Naive thymus-derived CD4-positive, alpha-beta T cell (primary cell): ENCODE results near the gene ZNF70. TPM values are rescaled to one million over a fixed set of nuclear protein-coding genes. Genes with fewer than 3 reads are reported as not detected.

Source experiments
- ATAC-seq: fragments of 150-1000 bp; cut with Tn5 transposase; 2 replicates; pipeline ENCODE4 v1.10.0; 2021; ENCODE audit warnings: mild to moderate bottlenecking, moderate library complexity
- CTCF ChIA-PET: fragments of 350-600 bp; sonication (Branson Sonifier 250); formaldehyde crosslinking; loops from one replicate; lab custom pipeline; 2021; ENCODE audit warnings: antibody characterized with exemption; lab: Charles Lee
- POLR2A ChIA-PET: fragments of 350-600 bp; sonication (Branson Sonifier 250); formaldehyde crosslinking; loops from one replicate; lab custom pipeline; 2021; ENCODE audit warnings: antibody characterized with exemption, inconsistent platforms; lab: Charles Lee
- DNase-seq, 9 donors: peaks; one replicate each; pipeline versions ENCODE4 v3.0.0 to v3.0.0-alpha.2; 2020 to 2022; ENCODE audit warnings: mixed read lengths in 1 of 9
- H3K27ac ChIP-seq: one replicate; pipeline ENCODE4 v1.7.0; 2013; ENCODE audit warnings: mild to moderate bottlenecking, low read depth, low read length, moderate library complexity
- H3K27me3 ChIP-seq, 2 donors: one replicate each; pipeline ENCODE4 v1.7.0; 2013; ENCODE audit warnings: low read length in 2 of 2, mild to moderate bottlenecking in 2 of 2, moderate library complexity in 2 of 2; ENCODE audit not compliant: control insufficient read depth in 2 of 2, insufficient read depth in 2 of 2
- H3K36me3 ChIP-seq, 3 experiments: 1 replicate in 2 of 3; 2 replicates in 1 of 3; pipeline ENCODE4 v1.7.0; 2013; ENCODE audit warnings: low read length in 3 of 3, mild to moderate bottlenecking in 3 of 3, moderate library complexity in 1 of 3; ENCODE audit not compliant: insufficient read depth in 3 of 3, control insufficient read depth in 2 of 3
- H3K4me1 ChIP-seq, 2 donors: one replicate each; pipeline ENCODE4 v1.7.0; 2013; ENCODE audit warnings: low read length in 2 of 2, mild to moderate bottlenecking in 2 of 2, moderate library complexity in 1 of 2; ENCODE audit not compliant: control insufficient read depth in 2 of 2, insufficient read depth in 2 of 2
- H3K4me3 ChIP-seq: 2 replicates; pipeline ENCODE4 v1.7.0; 2013; ENCODE audit warnings: mild to moderate bottlenecking, low read length
- H3K9me3 ChIP-seq, 3 experiments: 1 replicate in 2 of 3; 2 replicates in 1 of 3; pipeline ENCODE4 v1.7.0; 2013; ENCODE audit warnings: low read length in 3 of 3; ENCODE audit not compliant: control insufficient read depth in 2 of 3
- H3K27ac Mint-ChIP-seq, 9 donors: one replicate each; pipeline ENCODE4 v1.8.0; 2020 to 2022; ENCODE audit warnings: mixed read lengths in 9 of 9, mild to moderate bottlenecking in 8 of 9, moderate library complexity in 5 of 9, inconsistent platforms in 2 of 9
- H3K27me3 Mint-ChIP-seq, 5 donors: one replicate each; pipeline ENCODE4 v1.8.0; 2021 to 2022; ENCODE audit warnings: mixed read lengths in 5 of 5, mild to moderate bottlenecking in 1 of 5
- H3K36me3 Mint-ChIP-seq, 5 donors: one replicate each; pipeline ENCODE4 v1.8.0; 2020 to 2022; ENCODE audit warnings: mixed read lengths in 5 of 5, mild to moderate bottlenecking in 3 of 5, inconsistent platforms in 1 of 5
- H3K4me1 Mint-ChIP-seq, 7 donors: one replicate each; pipeline ENCODE4 v1.8.0; 2020 to 2022; ENCODE audit warnings: mixed read lengths in 7 of 7, mild to moderate bottlenecking in 3 of 7, inconsistent platforms in 1 of 7
- H3K4me3 Mint-ChIP-seq, 10 donors: one replicate each; pipeline ENCODE4 v1.8.0; 2020 to 2022; ENCODE audit warnings: mild to moderate bottlenecking in 10 of 10, mixed read lengths in 10 of 10, moderate library complexity in 6 of 10, inconsistent platforms in 2 of 10
- H3K9me3 Mint-ChIP-seq, 11 donors: one replicate each; pipeline ENCODE4 v1.8.0; 2020 to 2022; ENCODE audit warnings: mixed read lengths in 11 of 11, mild to moderate bottlenecking in 4 of 11, inconsistent platforms in 1 of 11, moderate library complexity in 1 of 11
- intact Hi-C, 2 donors: fragments of 100-400 bp; cut with micrococcal nuclease; formaldehyde crosslinking; loops; one replicate each; pipeline ENCODE4 v1.15.1; 2023
- polyA plus RNA-seq, 2 donors: library from polyadenylated mRNA; unstranded; fragments of 300-500 nt; fragmentation: Illumina TruSeq; gene quantifications; one replicate each; pipeline ENCODE4 v1.2.3, GENCODE V29; 2021
- total RNA-seq, 6 experiments: library from RNA in 5 of 6; stranded (reverse) in 5 of 6; gene quantifications; 1 replicate in 5 of 6; 2 replicates in 1 of 6; pipeline ENCODE4 v1.2.3 and lab custom pipeline; 2021 to 2026

ZNF70 gene
- total RNA-seq = 1 to 10 TPM; 3.1 to 7.9 (median 4.0) TPM
- polyA plus RNA-seq = under 1 TPM; 0.32 to 0.34 TPM
- total RNA-seq (lab: John Stamatoyannopoulos, UW) = 11.0 reads per million, percentile 38 among the genes with 10 or more reads in this experiment

DNA sequence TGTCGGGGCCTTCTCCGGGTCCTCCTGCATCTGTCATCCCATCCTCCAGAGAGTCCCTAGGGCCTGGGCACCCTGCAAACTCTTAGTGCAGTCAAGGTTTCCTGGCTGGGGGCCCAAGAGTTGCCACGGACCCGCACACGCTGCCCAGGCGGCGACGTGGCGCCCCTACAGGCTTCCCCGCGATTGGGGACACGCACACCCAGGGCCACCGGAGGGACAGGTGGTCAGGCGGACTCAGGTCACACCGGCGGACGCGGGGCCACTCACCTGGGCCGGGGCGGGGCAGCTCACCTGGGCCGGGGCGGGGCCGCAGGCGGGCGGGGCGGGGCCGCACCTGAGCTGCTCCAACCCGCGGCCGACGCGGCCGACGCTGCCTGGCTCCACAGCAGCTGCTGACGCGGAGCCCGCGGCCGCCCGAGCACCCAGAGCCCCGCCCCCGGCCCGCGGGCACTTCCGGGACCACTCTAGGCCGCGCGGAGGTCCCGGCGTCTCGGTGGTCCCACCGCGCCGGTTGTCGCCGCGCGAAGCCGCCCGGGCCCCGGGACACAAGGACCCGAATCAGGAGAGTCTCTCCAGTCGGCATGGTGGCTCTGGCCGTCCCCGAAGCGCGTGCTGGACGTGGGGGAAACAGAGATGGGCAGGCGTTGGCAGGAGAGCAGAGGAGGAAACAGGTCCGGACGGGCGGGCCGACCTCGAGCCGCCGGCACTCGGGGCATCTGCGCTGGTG, at the start of gene ZNF70:
Gene ZNF70, minus strand, starts transcription at position 399 of the 727 bp plus-strand sequence. CDS start 5,972 bp downstream, outside the sequence.
- DNase-seq (peak; percentile 78 to 88 (median 86)), ATAC-seq (peak; percentile 99)
- H3K4me3 Mint-ChIP-seq = peak within 1 kb of the TSS; percentile 63 to 88 (median 82)
- ChIA-PET POLR2A (interaction anchor here (0.6 to 3.4 kb wide), 11 partner anchors 12 to 144 kb away, joined by 3 to 15 read pairs (median 5); partner anchors contain the start of genes C22orf15, CHCHD10, MIF and SLC2A11), CTCF (interaction anchor here (0.5 kb wide), 1 partner anchor 33 kb away, joined by 3 read pairs; no protein-coding TSS in a partner anchor)
- H3K4me1 ChIP-seq = peaks cover 0 to 9% of the 10 kb centered on the region in 2 donors
- H3K36me3 Mint-ChIP-seq = peaks cover 0 to 6% (median 2%) of the 10 kb centered on the region in 5 donors
- H3K9me3 ChIP-seq = no peaks in the 10 kb centered on the region
- peaks cover 11 to 18% (median 13%) of the 10 kb centered on the region in 7 donors for H3K4me1 Mint-ChIP-seq
- H3K4me3 ChIP-seq = peak within 1 kb of the TSS; percentile 79
- intact Hi-C loops = loop anchor here (1.0 to 10.0 kb wide), 10 partner anchors 12 to 804 kb away; partner anchors contain the start of genes CHCHD10 (in 2 of the 2), DERL3 (in 1 of the 2), GUCD1 (in 1 of the 2) and SMARCB1 (in 1 of the 2)
- H3K27me3 ChIP-seq = no peaks in the 10 kb centered on the region
- H3K36me3 ChIP-seq = no peaks in the 10 kb centered on the region
- peak within 1 kb of the TSS; percentile 73 for H3K27ac ChIP-seq
- no peaks in the 10 kb centered on the region for H3K27me3 Mint-ChIP-seq
- peaks cover 0 to 3% (median 0%) of the 10 kb centered on the region in 11 donors for H3K9me3 Mint-ChIP-seq
- peak within 1 kb of the TSS; percentile 37 to 91 (median 76) for H3K27ac Mint-ChIP-seq

DNA sequence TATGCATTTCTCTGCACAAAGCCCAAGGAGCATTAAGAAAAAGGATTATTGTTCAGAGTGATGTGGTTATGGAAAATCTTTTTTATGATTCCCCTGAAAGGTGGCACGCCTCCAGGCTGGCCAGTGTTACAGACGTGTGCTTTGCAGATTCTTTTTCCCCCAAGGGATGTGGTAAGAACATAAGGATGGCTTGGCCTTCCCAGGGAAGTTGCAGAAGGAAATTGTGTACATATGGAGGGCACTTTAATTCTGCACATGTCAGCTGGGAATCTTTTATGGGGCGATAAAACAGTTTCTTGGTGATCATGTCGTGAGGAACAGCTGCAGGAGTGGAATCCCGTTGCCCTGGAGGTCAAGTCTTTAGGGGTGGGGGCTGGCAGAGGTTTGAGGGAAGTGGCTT, 45.5 kb upstream of the ZNF70 start:
- no peak overlapping the region for H3K4me3 ChIP-seq
- ChIA-PET CTCF (no interaction called here), POLR2A (no interaction called here)
- intact Hi-C loops = no loop called here
- ATAC-seq (no peak), DNase-seq (no peak)
- H3K4me3 Mint-ChIP-seq = no peak overlapping the region
- H3K9me3 ChIP-seq = no peaks in the 10 kb centered on the region
- H3K27ac Mint-ChIP-seq = no peak overlapping the region
- H3K4me1 Mint-ChIP-seq = peaks cover 9 to 19% (median 13%) of the 10 kb centered on the region in 7 donors
- no peaks in the 10 kb centered on the region for H3K9me3 Mint-ChIP-seq
- no peak overlapping the region for H3K27ac ChIP-seq
- H3K27me3 Mint-ChIP-seq = no peaks in the 10 kb centered on the region
- no peaks in the 10 kb centered on the region for H3K27me3 ChIP-seq
- H3K4me1 ChIP-seq = no peaks in the 10 kb centered on the region
- peaks cover 0 to 79% (median 23%) of the 10 kb centered on the region in 3 experiments for H3K36me3 ChIP-seq
- peaks cover 16 to 55% (median 24%) of the 10 kb centered on the region in 5 donors for H3K36me3 Mint-ChIP-seq

DNA sequence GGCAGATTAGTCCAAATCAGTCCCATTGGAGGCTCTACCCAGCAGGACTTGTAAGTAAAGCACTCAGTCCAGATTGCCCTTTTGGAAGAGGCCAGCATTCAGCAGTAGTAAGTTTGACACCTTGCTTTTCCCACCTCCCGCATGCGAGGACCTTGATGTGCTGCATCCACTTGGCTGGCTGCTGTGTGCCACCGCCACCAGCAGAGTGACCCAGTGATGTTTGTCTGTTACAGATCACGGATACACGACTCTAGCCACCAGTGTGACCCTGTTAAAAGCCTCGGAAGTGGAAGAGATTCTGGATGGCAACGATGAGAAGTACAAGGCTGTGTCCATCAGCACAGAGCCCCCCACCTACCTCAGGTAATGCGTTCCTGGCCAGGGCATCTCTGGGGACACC, 42.4 kb upstream of the ZNF70 start:
- peaks cover 5 to 38% (median 14%) of the 10 kb centered on the region in 5 donors for H3K36me3 Mint-ChIP-seq
- H3K27me3 Mint-ChIP-seq = no peaks in the 10 kb centered on the region
- H3K4me3 ChIP-seq = no peak overlapping the region
- peaks cover 0 to 67% (median 11%) of the 10 kb centered on the region in 3 experiments for H3K36me3 ChIP-seq
- H3K27ac Mint-ChIP-seq = peak overlapping the region in 1 of 9 donors; percentile 17
- no peak overlapping the region for H3K4me3 Mint-ChIP-seq
- no peaks in the 10 kb centered on the region for H3K9me3 ChIP-seq
- no peak overlapping the region for H3K27ac ChIP-seq
- ChIA-PET POLR2A (interaction anchor here (1.0 kb wide), 1 partner anchor 16 kb away, joined by 3 read pairs; no protein-coding TSS in a partner anchor), CTCF (interaction anchor here (0.7 kb wide), 1 partner anchor 178 kb away, joined by 3 read pairs; no protein-coding TSS in a partner anchor)
- no peak for ATAC-seq
- intact Hi-C loops = no loop called here
- H3K4me1 ChIP-seq = no peaks in the 10 kb centered on the region
- no peaks in the 10 kb centered on the region for H3K27me3 ChIP-seq
- no peak for DNase-seq
- H3K4me1 Mint-ChIP-seq = peaks cover 16 to 37% (median 30%) of the 10 kb centered on the region in 7 donors
- no peaks in the 10 kb centered on the region for H3K9me3 Mint-ChIP-seq

DNA sequence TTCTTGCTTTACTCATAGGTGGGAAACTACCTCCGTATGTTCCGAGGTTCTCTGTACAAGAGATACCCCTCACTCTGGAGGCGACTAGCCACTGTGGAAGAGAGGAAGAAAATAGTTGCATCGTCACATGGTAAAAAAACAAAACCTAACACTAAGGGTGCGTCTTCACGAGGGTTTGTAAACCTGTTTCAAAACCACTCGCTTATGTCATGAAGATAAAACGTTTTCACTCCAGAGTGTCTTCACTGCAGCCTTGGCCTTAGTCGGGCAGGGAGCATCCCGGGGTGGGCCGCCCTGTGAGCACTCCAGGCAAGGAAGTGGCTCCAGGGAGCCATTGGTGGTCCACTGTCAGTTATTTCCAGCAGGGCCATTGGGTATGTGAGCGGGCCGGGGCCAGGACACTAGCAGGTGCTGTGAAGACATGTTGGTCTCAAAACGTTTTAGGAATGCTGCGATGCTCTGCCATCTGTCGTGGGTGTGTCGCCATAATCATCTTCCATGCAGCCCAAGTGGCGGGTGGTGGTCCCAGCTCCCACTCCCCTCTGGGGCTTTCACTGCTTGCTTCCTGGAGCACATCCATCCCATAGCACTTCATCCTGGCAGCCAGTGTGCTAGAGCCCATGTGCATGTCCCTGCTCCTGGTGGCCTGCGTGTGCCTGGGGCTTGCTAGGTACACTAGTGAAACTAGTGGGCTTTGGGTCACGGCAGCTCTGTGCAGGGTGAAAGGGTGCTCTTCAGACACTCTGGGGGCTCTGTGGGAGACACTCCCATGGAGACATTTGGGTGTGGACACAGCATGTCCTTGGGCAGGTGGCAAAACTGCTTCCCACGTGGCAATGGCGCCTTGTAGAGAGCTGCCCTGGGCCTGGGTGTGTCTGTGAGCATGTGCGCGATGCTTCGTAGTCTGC, 41.1 kb upstream of the ZNF70 start:
- Mint-ChIP-seq H3K4me3 (peak overlapping the region in 1 of 10 donors; percentile 25), H3K27ac (peak overlapping the region in 4 of 9 donors; percentile 25 to 62 (median 42)), H3K36me3 (peaks cover 5 to 32% (median 13%) of the 10 kb centered on the region in 5 donors), H3K27me3 (no peaks in the 10 kb centered on the region), H3K9me3 (no peaks in the 10 kb centered on the region), H3K4me1 (peaks cover 16 to 47% (median 39%) of the 10 kb centered on the region in 7 donors)
- Histone ChIP-seq H3K27me3 (no peaks in the 10 kb centered on the region), H3K4me3 (no peak overlapping the region), H3K27ac (no peak overlapping the region), H3K36me3 (peaks cover 0 to 59% (median 11%) of the 10 kb centered on the region in 3 experiments), H3K4me1 (peaks cover 6% of the 10 kb centered on the region in 2 donors), H3K9me3 (no peaks in the 10 kb centered on the region)
- ChIA-PET POLR2A (interaction anchor here (0.6 to 1.0 kb wide), 2 partner anchors 14 to 154 kb away, joined by 3 read pairs; no protein-coding TSS in a partner anchor), CTCF (no interaction called here)
- DNase-seq (no peak), ATAC-seq (no peak)
- intact Hi-C loops = no loop called here

DNA sequence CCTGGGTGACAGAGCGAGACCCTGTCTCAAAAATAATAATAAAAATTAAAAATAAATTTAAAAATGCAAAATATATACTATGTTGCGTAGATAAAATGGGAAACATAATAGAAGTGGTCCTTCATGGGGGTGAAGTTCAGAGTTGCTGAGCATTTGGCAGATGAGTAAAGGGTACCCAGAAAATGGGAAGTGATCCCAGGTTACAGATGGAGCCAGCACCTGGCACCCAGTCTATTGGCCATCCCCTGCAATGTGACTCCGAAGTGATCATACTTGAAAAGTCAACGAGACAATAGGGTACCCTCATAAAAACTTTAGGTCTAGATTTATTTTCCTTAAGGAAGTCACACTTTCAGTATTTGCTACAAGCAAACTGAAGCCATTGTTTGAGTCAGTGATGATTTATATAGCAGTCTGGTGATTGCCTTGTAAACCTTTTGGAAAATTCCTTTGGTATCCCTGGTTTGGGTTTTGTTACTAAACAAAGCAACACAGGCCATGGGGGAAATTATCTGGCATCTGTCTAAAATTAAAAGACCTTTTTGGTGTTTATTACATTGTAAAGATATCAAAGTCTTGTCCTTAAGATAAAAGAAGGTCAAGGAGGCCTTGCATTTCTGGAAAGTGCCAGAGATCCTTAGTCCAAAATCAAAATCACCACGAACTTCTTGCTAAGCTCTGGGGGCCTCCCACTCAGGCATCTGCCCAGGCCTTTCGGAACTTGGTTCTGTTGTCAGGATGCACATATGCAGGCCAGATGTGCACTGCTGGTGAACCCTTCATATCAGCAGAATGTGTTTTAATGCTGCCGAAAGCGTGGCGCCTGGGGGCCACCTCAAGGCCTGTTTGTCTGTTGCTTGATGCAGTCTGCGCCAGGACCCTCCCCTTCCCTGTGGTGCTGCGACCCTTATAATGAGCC, 40.2 kb upstream of the ZNF70 start:
- POLR2A ChIA-PET = interaction anchor here (0.6 kb wide), 1 partner anchor 153 kb away, joined by 3 read pairs; no protein-coding TSS in a partner anchor
- no peak for ATAC-seq
- DNase-seq = no peak
- Mint-ChIP-seq H3K36me3 (peaks cover 4 to 25% (median 9%) of the 10 kb centered on the region in 5 donors), H3K27me3 (no peaks in the 10 kb centered on the region), H3K4me3 (no peak overlapping the region), H3K9me3 (no peaks in the 10 kb centered on the region), H3K4me1 (peaks cover 16 to 55% (median 46%) of the 10 kb centered on the region in 7 donors), H3K27ac (no peak overlapping the region)
- Histone ChIP-seq H3K4me1 (peaks cover 11 to 12% of the 10 kb centered on the region in 2 donors), H3K27me3 (no peaks in the 10 kb centered on the region), H3K9me3 (no peaks in the 10 kb centered on the region), H3K27ac (no peak overlapping the region), H3K36me3 (peaks cover 0 to 52% (median 7%) of the 10 kb centered on the region in 3 experiments), H3K4me3 (no peak overlapping the region)
- intact Hi-C loops = no loop called here
- CTCF ChIA-PET = no interaction called here
